SH-SY5Y (cell line): ENCODE data around the gene NAGA.

Experiments used
- GATA2 ChIP-seq: IDR thresholded peaks from 2 replicates; pipeline ENCODE4 v1.6.1; 2011; ENCODE audit warnings: mild to moderate bottlenecking, low read depth, low read length
- GATA3 ChIP-seq: IDR thresholded peaks from 2 replicates; pipeline ENCODE4 v1.6.1; 2011; ENCODE audit warnings: low read depth, mild to moderate bottlenecking, low read length, moderate library complexity

DNA sequence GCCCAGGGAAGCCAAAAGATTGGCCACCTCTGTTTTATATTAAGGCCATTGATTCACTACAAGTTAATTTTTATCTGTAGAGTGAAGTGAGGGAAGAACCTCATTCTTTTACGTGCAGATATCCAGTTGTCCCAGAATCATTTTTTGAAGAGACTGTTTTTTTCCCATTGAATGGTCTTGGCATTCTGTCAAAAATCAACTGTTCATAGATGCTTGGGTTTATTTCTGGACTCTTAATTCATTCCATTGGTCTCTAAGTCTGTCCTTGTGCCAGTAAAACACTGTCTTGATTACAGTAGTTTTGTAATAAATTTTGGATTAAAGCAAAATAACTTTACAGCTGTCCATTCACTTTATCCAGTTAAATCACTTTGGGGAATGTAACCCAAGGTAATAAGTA is 45.2 kb downstream of the NAGA start:
- no peak for TF ChIP-seq GATA2
- TF ChIP-seq GATA3: no peak
